Fibroblast of peridontal ligament (primary cell): ENCODE results near the gene PHACTR3.

Source experiments
- DNase-seq: peaks from one replicate; pipeline ENCODE4 v3.0.0-alpha.2; 2010; ENCODE audit errors: extremely low read depth

The PHACTR3 gene

GRCh38 chr20:59647271-59647670, 42.9 kb downstream of the PHACTR3 start:
- DNase-seq: no peak

- no peak for DNase-seq
Observed at GRCh38 chr20:59648466-59649070, 44.2 kb downstream of the PHACTR3 start.

GRCh38 chr20:59650418-59650817, 46.1 kb downstream of the PHACTR3 start:
- DNase-seq: no peak

DNA sequence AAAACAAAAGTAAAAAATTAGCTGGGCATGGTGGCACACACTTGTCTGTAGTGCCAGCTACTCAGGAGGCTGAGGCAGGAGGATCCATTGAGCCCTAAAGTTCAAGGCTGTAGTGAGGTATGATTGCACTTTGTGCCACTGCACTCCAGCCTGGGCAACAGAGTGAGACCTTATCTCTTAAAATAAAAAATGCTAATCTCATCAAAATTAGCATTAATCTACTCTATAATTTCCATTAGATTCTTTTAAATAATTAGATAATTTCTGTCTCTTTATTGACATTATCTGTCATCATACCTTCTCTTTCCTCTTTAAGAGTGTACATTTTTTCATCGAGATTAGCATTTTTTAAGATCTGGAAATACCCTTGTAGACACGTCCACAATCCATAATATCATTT, 48.0 kb downstream of the PHACTR3 start:
- DNase-seq: no peak

DNA sequence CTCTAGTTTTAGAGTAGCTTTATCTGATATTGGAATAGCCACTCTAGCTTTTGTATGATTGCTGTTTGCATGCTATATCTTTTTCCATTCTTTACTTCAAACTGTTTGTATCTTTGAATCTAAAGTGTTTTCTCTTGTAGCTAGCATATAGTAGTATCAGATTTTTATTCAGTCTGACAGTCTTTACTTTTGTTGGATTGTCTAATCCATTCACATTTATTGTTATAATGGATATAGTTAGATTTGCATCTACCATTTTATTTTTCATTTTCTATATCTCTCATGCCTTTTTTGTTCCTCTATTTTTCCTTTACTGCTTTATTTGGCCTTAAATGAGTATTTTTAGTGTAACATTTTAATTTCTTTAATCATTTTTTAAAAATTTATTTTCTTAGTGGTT, 52.1 kb downstream of the PHACTR3 start:
- DNase-seq: no peak

GRCh38 chr20:59657459-59658046, 53.2 kb downstream of the PHACTR3 start:
- no peak for DNase-seq

DNA sequence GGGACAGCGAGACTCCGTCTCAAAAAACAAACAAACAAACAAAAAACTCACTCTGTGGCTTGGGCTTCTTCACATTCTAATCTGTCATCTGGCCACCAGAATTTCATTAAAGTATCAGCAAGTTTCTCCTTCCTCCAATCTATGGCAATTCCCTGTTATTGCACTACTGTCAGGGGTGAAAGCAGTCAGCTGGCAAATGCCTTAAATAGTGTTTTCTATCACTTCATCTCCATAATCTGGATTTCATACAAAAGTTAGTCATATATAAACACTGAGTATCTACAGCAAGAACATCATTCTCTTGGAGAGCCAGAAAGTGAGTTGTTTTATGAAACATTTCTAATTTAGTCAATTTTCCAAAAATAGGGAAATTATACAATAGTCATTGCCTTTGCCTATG, 56.1 kb downstream of the PHACTR3 start:
- no peak for DNase-seq

DNA sequence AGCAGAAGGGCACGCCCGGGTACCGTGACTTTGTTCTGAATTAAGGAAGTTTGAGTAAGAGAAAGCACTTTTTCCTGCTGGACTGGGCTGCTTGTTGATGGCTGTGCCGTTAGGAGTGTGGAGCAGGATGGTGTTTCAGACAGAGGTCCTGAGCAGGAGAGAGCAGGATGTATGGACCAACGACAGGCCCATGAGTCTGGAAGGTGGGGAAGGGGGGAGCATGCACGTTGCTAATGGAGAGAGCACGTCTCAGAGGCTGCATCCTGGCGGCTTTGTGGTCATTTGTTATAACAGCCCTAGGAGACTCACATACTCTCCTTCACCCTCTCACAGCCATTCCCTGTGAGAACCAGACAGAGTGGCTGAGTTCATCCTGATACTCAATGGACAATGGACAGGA, 56.8 kb downstream of the PHACTR3 start:
- no peak for DNase-seq

GRCh38 chr20:59661621-59662020, 57.3 kb downstream of the PHACTR3 start:
- no peak for DNase-seq

- no peak for DNase-seq
Observed at GRCh38 chr20:59662161-59662560, 57.8 kb downstream of the PHACTR3 start.

DNA sequence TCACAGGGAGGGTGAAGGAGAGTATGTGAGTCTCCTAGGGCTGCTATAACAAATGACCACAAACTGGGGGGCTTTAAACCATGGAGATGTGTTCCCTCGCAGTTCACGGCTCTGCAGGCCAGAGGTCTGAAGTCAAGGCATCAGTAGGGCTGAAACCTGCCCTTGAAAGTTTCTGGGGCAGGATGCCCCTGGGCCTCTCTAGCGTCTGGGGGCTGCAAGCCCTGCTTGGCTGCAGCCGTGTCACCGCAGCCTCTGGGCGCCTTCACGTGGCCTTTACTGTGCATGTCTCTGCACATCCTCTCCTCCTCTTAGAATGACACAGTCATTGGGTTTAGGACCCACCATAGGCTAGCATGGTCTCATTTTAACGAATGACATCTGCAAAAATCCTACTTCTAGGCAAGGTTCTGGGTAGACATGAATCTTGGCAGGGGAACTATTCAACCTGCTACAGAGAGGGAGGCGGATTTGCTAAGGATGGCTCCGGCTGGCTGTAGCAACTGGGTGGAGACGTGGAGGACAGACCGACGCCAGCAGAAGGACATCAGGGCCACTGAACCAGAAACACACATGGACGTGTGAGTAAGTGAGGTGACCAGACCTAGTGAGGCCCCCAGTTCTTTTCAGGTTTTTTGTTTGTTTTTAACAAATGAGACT, 58.6 kb downstream of the PHACTR3 start:
- no peak for DNase-seq

DNA sequence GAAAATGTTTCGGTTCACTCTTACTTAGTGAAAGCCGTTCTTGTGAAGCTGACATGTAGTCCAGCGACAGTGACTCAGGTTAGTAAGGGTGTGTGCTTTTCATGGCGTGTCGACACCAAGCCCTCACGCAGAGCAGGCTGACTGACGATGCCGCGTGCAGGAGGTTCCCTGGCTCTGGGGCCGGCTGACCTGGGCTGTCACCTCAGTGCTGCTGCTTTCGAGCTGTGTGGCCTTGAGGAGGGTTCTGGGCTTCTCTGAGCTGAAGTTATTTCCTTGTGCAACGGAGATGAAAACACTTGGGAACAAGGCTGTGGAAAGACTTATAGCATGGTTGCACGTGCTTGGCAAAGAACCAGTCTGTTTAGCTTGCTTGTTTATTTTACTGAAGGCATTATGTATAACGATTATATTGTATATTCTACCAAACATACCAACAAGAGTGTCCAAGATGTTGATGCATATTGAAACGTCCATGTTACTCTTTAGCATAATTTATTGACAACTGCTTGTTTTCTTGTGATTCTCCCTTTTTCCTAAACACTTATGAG, 59.2 kb downstream of the PHACTR3 start:
- DNase-seq: no peak

- no peak for DNase-seq
Observed at GRCh38 chr20:59664421-59664941, 60.1 kb downstream of the PHACTR3 start.

DNA sequence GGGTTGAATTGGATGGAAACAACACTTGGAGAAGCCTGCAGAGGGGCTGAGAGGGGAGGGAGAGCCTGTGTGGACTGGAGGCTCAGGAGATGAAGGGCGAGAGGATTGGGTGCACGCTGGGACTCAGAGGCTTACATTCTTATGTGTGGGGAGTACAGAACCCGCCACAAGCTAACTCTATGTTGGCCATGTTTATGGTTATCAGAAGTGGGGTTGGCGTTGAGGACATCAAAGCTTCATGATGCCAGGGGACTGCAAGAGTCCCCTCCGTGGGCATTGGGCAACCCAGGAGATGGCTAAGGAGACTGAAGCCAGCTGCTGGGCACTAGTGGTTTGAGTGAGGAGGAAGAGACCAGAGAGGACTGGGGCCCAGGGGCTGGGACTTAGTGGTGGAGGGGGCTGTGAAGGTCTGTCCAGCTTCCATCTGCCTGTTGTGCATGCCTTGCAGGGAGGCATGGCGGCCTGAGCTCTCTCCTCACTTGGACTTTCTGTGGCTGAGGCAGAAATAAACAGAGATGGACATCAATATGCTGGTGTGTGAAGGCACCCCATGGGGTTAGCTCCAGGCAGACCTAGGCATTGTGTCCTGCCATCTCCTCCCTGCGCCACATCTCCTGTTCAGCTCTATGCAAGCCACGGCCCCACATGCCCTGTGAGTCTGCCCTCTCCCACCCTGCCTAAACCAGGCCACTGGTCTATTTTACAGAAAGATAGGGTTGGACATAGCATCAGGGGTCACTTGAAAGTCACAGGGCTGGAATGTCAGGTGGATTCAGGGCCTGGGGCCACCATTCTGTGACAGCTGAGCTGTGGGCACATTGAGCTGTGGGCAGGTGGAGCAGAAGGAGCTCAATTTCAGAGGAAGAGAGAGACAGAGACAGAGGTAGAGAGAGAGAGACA, 61.6 kb downstream of the PHACTR3 start:
- no peak for DNase-seq

- DNase-seq: no peak
Observed at GRCh38 chr20:59666586-59666985, 62.2 kb downstream of the PHACTR3 start.

DNA sequence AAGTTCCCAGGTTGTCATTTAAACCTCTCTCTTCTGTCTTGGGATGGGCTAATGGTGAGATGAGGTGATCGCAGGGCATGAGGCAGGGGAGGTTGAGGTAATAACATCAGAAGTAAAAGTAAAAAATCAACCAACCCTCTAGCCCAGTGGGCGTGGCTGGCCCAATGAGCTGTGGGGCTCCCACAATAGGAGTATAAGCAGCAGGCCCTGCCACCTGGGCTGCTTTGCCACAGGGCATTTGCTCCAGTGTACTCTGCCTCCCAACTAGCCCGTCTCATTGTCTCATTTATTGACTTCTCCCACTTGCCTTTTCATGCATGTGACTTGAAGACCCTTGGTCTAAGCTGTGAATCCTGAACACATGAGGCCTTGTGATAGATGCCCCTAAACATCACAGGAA, 62.8 kb downstream of the PHACTR3 start:
- no peak for DNase-seq

DNA sequence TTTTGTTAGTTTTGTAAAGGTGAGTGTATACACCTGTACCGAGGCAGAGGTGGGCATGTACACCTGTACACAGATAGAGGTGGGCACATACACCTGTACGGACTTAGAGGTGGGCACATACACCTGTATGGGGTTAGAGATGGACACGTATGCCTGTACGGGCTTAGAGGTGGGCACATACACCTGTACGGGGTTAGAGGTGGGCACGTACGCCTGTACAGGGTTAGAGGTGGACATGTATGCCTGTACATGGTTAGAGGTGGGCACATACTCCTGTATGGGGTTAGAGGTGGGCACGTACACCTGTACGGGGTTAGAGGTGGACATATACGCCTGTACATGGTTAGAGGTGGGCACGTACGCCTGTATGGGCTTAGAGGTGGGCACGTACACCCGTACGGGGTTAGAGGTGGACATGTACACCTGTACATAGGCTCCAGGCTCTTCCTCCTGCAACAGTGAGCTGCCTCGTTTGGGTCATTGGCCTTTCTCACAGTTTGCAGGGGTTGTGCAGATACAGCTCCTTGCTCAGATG, 63.7 kb downstream of the PHACTR3 start:
- no peak for DNase-seq

- no peak for DNase-seq
Observed at GRCh38 chr20:59668926-59669850, 64.8 kb downstream of the PHACTR3 start.

DNA sequence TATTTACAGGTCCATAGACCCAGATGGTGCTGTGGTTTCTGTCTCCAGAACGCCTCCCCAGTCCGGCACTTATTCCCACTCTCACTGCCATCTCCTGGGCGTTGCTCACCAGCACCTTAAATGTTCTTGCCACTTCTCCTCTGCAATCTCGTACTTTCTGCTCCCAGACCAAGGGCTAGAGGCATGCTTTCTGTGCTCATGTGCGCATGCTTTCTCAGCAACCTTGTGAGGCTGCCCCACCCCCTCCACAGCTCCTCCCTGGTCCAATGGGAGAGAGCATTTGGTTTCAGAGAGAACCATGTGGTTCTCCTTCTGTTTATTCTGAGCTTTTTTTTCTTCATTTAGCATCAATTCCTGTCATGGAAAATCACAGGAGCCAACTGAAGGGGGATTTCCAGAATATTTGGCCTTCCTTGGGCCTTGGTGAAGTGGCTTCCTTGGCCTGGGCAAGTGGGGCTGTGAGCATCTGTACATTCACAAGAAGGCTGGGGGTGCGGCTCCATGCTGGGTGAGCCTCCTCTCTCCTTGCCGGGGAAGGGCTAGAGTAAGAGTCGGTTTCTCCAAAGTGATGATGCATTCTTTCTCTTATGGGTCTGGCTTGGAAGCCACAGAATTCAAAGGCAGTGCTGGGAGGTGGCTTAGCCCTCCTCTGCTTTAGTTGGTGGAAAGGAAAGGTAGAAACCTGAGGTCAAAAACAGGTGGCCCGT, 66.6 kb downstream of the PHACTR3 start:
- DNase-seq: no peak
